Erythroblast (primary cell): ENCODE results near the gene OSM.

Experiments used
- GATA1 ChIP-seq: IDR thresholded peaks from 2 replicates; pipeline ENCODE4 v1.6.1; 2011; ENCODE audit warnings: low read depth, mild to moderate bottlenecking, control low read depth, low read length, moderate library complexity
- POLR2A ChIP-seq: IDR thresholded peaks from 2 replicates; pipeline ENCODE4 v1.6.1; 2011; ENCODE audit warnings: mild to moderate bottlenecking, low read length

- TF ChIP-seq POLR2A (no peak), GATA1 (no peak)
Observed at GRCh38 chr22:30214703-30215407, 51.8 kb downstream of the OSM start.
